Esophagus muscularis mucosa (tissue), 4 donors: ENCODE data around the gene HS3ST5. TPM values are rescaled to one million over a fixed set of nuclear protein-coding genes. Genes with fewer than 3 reads are reported as not detected.

ENCODE experiments used
- DNase-seq: peaks from one replicate; pipeline ENCODE4 v3.0.0-alpha.2; 2017; ENCODE audit errors: extremely low spot score
- H3K27ac ChIP-seq, 4 donors: fragments of 200-600 bp; sonication (generic); replicated peaks in 1 of 4; 1 replicate in 3 of 4; 2 replicates in 1 of 4; pipeline ENCODE4 v1.5.1; 2016 to 2019; ENCODE audit warnings: mild to moderate bottlenecking in 1 of 4
- H3K27me3 ChIP-seq, 4 donors: fragments of 200-600 bp; sonication (generic); one replicate each; pipeline versions ENCODE4 v1.5.1 to v1.6.0; 2016 to 2019
- H3K36me3 ChIP-seq, 4 donors: fragments of 200-600 bp; sonication (generic); one replicate each; pipeline ENCODE4 v1.5.1; 2016 to 2019
- H3K4me1 ChIP-seq, 4 donors: fragments of 200-600 bp; sonication (generic); one replicate each; pipeline ENCODE4 v1.5.1; 2016 to 2019
- H3K4me3 ChIP-seq, 4 donors: fragments of 200-600 bp; sonication (generic); 1 replicate in 2 of 4; 2 replicates in 2 of 4; pipeline ENCODE4 v1.5.1; 2016 to 2019; ENCODE audit warnings: mild to moderate bottlenecking in 4 of 4, moderate library complexity in 1 of 4
- H3K9me3 ChIP-seq, 4 donors: fragments of 200-600 bp; sonication (generic); 1 replicate in 3 of 4; 2 replicates in 1 of 4; pipeline ENCODE4 v1.5.1; 2016 to 2019
- EP300 ChIP-seq: sonication (generic); formaldehyde crosslinking; IDR thresholded peaks from one replicate; pipeline ENCODE4 v1.6.1; 2017; ENCODE audit warnings: antibody characterized with exemption
- POLR2A ChIP-seq: fragments of 450-650 bp; IDR thresholded peaks from one replicate; pipeline ENCODE4 v1.6.1; 2017; ENCODE audit warnings: antibody characterized with exemption, moderate library complexity, mild to moderate bottlenecking, low read depth
- POLR2AphosphoS5 ChIP-seq, 2 donors: sonication (generic); formaldehyde crosslinking; IDR thresholded peaks; one replicate each; pipeline ENCODE4 v1.6.1; 2017; ENCODE audit warnings: antibody characterized with exemption in 2 of 2
- WGBS: methylation state at CpG from one replicate; pipeline ENCODE4 v1.1.5; 2018; 5-methylcytosine and 5-hydroxymethylcytosine counted together
- intact Hi-C: fragments of 100-400 bp; cut with DNase I; formaldehyde crosslinking; loops from one replicate; pipeline ENCODE4 v1.15.1; 2023
- small RNA-seq, 3 donors: library from RNA; depleted of rRNA; stranded (forward); fragments of <200 nt; gene quantifications; one replicate each; pipeline ENCODE3, GENCODE V24; 2016
- total RNA-seq, 4 donors: library from RNA; depleted of rRNA; stranded (reverse); fragments of >200 nt; gene quantifications; one replicate each; pipeline versions ENCODE4 v1.1.0 to v1.2.1, GENCODE V29; 2016
- TF ChIP-seq, protein P1 (sequence below), 3 experiments: fragments of 200-600 bp in 2 of 3; fragments of 450-650 bp in 1 of 3; sonication (generic) in 2 of 3; IDR thresholded peaks; one replicate each; pipeline ENCODE4 v1.5.1; 2017 to 2019; ENCODE audit warnings: antibody characterized with exemption in 3 of 3, mild to moderate bottlenecking in 2 of 3, moderate library complexity in 1 of 3

Gene HS3ST5
- total RNA-seq, 4 donors from 2014 or later, result 0.13 to 0.33 TPM; not detected in 2

DNA sequence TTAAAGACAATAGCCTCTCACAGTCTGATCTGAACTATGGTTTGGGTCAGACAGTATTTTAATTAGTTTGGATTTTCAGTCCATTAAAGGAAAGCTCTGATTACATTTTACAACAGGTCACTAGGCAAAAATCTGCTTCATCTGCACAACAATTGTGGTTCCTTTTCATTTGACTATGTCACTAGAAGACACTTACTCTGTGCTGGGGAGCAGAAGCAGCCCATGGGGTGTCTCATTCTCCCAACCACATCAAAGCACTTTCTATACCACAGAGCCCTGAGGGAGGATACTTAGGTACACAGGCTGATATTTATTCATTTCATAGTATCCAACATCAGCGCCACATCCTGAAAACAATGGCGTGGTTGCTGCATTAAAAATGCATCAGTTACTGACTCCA lies 335.3 kb downstream of the HS3ST5 start:
- H3K36me3 ChIP-seq, result no peaks in the 10 kb centered on the region
- no peaks in the 10 kb centered on the region for H3K27me3 ChIP-seq
- no peak for DNase-seq
- TF ChIP-seq POLR2A (no peak), POLR2AphosphoS5 (IDR thresholded peaks at IDR 0.05) (no peak), EP300 (no peak)
- TF ChIP-seq, protein P1, sequence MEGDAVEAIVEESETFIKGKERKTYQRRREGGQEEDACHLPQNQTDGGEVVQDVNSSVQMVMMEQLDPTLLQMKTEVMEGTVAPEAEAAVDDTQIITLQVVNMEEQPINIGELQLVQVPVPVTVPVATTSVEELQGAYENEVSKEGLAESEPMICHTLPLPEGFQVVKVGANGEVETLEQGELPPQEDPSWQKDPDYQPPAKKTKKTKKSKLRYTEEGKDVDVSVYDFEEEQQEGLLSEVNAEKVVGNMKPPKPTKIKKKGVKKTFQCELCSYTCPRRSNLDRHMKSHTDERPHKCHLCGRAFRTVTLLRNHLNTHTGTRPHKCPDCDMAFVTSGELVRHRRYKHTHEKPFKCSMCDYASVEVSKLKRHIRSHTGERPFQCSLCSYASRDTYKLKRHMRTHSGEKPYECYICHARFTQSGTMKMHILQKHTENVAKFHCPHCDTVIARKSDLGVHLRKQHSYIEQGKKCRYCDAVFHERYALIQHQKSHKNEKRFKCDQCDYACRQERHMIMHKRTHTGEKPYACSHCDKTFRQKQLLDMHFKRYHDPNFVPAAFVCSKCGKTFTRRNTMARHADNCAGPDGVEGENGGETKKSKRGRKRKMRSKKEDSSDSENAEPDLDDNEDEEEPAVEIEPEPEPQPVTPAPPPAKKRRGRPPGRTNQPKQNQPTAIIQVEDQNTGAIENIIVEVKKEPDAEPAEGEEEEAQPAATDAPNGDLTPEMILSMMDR (IDR thresholded peaks at IDR 0.05), result no peak
- no peaks in the 10 kb centered on the region for H3K9me3 ChIP-seq
- 94% methylated on average over 2 of the region's 2 CpGs for WGBS
- H3K4me3 ChIP-seq, result no peak overlapping the region
- intact Hi-C loops, result no loop called here
- H3K4me1 ChIP-seq, result no peaks in the 10 kb centered on the region
- no peak overlapping the region for H3K27ac ChIP-seq

Small RNA genes within 50 kb of the gene (small RNA-seq; reads per million reads assigned to genes)
- gene RNA5SP213, result 0 reads per million in 3 donors
